Medulla oblongata (tissue), 1 donor: ENCODE data around the gene NKAIN2.

Experiments used
- DNase-seq: peaks from one replicate; pipeline ENCODE4 v3.0.0-alpha.2; 2015; ENCODE audit errors: extremely low spot score

The NKAIN2 gene

DNA sequence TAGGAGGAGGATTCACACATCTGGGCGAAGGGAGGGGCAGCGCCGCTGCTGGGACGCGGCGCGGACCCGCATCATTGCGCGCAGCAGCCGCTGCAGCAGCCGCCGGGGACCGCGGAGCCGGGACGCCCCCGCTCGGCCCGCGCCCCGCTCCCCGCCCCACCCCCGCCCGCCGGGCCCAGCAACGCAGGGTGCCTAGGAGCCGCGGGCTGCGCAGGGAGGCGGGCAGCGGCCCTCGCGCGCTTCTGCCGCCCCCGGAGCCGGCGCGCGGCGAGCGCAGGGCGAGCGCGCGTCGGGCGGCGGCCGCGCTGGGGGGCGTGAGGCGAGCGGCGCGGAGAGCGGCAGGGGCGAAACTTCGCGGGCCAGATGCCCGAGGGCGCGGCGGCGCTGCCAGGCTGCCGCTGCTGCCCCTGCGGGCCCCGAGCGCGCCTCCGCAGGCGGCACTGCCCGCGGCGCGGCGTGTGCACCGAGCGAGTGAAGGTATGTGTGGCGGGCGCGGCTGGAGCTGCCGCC lies at the start of gene NKAIN2:
Gene NKAIN2, plus strand, starts transcription at position 362 of the 510 bp plus-strand sequence.
- no peak for DNase-seq

DNA sequence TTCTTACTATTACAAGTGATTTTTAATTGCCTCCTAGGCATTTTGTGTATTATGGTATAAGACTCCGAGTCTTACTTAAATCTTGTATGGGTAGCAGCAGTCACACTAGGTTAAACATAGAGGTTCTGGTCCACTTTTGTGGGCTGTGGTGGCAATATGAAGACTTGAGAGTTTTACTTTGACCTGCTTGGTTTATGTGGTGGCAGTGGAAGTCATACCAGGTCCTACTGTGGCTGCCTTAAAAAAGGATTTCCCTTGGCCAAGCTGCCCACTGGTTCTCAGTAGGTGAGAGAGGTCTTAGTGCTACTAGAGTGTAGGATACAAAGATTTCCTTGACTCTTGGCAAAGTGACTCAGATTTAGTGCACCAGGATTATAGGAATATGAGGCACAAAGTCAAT lies 44.2 kb upstream of the NKAIN2 start:
- no peak for DNase-seq

DNA sequence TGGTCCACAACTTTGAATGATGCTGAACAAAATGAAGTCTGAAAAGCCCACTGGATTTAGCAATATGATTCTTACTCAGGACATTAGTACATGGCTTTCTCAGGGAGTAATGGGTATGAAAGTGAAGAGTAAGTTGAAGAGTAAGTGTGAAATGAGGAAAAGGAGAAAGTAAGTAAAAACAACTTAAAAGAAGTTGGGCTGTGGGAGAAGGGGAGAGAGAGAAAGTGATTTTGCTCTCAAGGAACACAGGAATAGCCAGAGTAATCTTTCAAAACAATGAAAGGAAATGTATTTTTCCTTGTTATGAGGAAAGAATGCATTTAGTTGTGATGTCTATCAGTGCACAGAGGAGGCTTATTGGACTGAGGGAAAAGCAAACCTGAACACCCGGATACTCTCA lies 39.8 kb upstream of the NKAIN2 start:
- DNase-seq, result no peak

DNA sequence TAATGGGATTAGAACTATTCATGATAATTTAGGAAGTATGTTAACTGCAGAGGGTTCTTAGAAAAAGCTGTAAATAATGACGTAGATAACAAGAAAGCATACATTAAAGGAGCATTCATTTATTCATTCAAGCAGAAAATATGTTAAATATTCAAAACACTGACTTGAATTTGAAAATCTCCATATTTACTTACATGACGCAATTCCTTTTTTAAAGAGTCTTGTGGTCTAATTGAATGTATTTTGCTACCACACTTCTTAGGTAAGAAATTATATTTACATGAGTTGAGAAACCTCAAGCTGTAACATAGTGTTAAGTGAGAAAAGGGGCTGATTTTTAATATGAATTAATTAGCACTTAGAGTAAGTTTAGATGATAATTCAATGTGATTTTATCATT lies 38.9 kb upstream of the NKAIN2 start:
- no peak for DNase-seq

DNA sequence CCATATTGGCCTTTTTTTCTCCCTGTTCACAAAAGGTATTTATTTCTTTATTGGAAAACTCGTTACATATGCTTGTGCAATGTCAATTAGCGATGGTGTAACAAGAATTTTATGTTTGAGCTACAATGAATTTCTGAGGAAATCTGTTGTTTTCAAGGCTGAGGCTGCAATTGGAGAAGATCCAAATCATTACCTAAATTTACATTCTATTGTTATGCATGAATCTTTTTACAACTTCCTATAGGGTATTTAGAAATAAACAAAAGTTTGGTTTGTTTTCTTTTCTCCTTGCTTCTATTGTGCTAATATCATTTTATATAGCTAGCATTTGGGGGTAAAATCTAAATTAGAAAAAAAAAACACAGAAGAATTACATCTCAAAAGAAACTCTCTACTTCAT lies 34.7 kb upstream of the NKAIN2 start:
- no peak for DNase-seq

DNA sequence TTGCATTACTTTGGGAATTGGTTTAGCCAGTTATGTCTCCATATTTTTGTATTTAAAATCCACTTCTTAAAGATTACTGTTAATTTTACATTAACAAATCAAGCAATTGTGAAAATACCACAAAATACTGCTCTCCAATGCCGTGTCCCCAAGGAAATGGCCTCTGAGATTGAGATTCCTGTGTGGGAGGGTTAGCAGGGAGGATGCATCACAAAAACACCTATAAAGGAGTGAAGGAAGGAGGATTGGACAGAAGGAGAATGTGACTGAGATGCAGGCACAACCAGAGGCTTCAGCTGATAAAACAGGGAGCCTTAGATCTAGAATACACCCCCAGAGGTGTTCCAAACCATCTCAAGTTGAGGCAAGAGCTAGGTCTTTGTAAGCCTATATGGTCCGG lies 34.2 kb upstream of the NKAIN2 start:
- no peak for DNase-seq

DNA sequence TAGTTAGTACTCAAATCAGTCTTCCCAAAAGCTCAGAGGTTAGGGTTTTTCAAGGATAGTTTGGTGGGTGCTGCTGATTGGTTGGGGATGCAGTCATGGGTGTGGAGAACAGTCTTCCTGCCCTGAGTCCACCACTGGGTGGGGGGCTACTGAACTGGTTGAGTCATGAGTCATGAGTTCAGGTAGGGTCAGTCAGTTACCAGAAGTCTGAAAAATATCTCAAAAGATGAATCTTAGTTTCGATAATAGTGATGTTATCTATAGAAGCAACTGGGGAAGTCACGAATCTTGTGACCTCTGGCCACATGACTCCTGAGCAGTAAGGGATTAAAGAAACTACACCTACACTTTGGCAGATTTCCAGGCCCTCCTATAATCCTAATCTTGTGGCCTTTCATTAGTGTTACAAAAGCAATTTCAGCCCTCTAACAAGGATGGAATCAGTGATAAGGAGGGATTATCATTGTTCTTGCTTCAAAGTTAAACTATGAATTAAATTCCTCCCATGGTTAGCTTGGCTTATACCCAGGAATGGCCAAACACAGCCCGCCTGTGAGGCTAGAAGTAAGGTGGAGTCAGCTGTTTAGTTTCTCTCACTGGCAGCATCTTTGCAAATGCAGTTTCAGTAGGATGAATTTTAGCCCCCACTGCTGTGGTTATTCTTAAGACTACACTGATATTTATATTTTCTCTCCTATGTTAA lies 33.3 kb upstream of the NKAIN2 start:
- no peak for DNase-seq

DNA sequence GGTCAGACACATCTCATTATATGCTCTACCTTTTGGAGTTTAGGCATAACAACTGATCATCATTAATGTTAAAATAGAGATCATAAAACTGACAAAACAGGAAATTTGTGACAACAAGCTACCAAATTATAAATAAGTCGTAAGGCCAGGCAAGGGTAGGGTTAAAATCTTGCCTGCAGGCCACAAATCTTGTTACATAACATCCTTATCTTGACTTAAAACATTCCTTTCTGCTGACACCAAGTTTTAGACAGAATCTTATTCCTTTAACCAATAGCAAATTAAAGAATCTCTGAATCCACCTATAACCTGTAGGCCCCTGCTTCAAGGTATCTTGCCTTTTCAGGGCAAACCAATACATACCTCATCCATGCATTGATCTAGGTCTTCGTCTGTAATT lies 32.5 kb upstream of the NKAIN2 start:
- DNase-seq, result no peak

DNA sequence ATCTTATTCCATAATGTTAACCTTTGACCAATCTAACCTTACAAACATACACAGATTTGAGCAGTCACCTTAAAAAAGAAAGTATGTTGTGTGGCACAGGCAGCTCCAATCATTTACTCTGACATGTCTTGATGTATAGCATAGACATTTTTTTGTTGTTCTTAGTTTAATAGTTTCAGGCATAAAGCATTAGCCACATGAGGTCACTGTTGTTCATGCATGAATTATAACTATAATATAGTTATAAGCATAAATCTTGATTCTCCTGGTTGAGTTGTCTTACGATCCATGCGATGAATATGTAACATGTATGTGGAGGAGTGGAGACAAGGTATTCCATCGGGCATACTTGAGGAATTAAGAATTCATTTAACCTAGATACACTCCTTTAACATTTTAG lies 26.1 kb upstream of the NKAIN2 start:
- peak; percentile 24 for DNase-seq

DNA sequence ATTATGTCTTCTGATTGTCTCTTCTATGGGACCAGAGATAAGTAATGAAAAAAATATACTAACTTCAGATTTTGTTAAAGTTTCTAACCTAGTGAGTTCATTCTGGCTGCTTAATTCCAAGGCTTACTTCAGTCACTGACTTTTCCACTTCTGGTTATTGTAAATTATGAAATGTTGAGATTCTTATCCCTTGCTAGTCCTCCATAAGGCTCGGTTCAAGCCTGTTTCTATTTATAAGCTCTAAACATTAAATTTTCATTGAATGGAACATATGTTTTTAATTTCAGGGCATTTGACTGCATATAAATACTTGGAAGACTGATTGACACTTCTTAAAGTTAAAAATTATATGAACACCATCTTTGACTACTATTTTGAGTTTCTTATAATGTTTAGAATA lies 23.6 kb upstream of the NKAIN2 start:
- DNase-seq, result no peak

DNA sequence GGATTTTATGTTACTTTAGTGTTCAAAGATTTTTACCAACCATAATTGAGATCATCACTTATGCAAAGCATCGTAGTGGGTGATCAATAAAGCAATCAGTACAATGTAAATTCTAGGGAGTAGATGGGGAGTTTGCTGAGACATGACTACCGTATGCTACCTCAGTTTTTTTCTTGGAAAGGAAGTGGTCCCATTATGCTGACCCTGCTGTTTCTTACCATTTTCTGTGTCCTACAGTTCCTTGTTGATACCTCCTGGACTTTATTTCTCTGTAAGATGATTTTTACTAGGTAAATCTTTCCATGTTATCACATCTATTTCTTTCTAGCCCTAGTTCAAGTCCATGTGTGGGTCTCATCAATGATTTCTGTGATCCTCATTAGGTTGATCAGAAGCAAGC lies 19.3 kb upstream of the NKAIN2 start:
- no peak for DNase-seq

DNA sequence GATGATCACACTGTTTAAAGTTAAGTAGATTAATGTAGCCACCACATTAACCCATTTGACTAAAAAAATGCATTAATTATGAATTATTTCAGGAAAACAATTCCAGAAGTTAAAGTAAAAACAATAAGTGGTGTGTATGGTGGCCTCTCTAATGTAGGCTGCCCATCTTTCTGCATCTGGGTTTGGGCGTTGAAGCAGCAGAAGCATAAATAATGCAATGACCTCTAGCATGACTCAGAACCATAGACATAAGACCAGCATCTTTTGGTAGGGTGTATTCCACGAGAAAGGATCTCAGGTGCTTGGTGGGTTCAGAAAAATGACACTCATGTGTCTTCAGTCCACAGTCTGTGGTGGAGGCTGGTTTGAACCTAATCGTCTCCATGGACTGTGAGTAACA lies 18.6 kb upstream of the NKAIN2 start:
- DNase-seq, result no peak

DNA sequence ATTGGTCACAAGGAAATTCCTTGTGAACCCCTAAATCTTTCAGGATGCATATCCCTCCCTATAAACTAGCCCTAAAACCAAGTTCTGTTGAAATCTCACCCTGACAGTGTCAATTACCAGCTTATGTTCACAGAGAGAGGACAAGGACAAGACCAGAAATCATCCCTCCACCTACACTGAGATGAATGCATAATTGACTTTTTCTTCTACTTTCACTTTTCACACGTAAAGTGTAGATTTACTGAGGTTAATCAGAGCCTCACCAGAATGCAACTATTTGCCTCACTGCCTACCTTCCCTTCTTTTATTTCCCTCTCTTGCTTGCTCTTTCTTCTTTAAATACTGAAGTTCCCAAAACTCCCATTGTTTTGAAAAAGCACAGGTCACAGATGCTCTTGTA lies 15.3 kb upstream of the NKAIN2 start:
- no peak for DNase-seq

DNA sequence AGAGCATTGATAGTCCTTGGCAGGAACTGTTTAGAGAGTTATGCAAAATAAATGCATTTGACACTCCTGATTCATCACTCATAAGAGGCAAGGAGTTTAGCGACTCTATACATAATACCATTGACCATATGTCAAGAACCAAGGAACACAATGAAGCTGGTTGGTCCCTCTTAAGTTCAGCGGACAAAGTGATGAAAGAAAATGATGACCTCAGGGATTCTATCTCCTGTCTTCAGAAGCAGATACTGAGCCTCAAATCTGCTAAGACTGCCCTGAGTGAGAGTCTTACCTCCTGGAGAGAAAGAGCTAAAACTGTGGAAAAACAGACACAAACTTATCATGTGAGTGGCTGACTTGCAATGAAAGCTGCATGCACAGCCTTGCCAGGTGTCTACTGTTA lies 9.5 kb upstream of the NKAIN2 start:
- DNase-seq, result no peak

DNA sequence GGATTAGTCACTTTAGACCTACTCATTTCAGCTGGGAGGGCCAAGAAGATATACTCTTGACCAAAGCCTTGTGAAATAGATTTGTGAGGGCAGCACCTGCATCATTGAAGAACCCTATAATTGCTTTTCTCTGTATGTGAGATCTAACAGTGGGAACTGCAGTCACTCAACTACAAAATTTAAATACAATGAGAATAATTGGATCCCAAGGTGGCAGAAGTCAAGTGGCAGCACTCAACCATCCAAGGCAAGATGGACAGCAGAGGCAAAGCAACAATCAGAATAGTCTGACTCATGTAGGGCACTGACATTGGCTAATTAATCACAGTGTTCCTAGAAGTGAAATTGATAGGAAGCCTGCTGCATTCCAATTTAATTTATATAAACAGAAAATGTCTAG lies 8.9 kb upstream of the NKAIN2 start:
- no peak for DNase-seq

DNA sequence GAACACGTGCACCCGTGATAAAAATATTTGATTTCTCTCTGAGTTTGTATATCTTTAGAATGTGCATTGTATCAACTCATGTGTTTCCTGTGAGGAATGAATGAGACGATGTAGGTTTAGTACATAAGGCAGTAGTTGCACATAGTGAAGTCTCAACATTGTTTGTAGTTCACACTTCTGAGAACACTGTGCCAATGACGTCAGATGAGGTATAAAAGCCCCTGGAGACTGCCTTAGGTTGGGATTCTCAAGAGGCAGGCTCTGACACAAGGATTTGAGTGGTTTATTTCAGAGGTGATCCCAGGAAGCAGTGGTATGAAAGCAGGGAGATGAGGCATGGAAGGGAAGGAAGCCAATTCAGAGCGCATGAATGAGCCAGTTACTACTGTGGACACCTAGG lies 2.6 kb upstream of the NKAIN2 start:
- no peak for DNase-seq

DNA sequence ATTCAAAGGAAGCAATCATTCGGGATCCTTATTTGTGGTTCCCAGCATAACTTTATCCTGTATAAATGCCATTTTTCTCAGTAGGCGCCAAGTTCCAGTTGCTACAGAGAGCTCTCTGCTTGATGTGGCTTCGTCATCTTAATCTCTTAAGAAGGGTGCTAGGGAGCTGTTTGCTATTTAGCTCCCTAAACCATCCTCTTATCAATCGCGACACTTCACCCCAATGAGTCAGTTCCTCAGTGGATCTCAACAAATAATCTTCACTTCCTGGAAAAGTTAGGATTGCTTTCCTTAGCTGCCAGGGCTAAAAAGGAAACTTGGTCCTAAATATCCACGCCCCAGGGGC lies 1.3 kb upstream of the NKAIN2 start:
- DNase-seq, result no peak

DNA sequence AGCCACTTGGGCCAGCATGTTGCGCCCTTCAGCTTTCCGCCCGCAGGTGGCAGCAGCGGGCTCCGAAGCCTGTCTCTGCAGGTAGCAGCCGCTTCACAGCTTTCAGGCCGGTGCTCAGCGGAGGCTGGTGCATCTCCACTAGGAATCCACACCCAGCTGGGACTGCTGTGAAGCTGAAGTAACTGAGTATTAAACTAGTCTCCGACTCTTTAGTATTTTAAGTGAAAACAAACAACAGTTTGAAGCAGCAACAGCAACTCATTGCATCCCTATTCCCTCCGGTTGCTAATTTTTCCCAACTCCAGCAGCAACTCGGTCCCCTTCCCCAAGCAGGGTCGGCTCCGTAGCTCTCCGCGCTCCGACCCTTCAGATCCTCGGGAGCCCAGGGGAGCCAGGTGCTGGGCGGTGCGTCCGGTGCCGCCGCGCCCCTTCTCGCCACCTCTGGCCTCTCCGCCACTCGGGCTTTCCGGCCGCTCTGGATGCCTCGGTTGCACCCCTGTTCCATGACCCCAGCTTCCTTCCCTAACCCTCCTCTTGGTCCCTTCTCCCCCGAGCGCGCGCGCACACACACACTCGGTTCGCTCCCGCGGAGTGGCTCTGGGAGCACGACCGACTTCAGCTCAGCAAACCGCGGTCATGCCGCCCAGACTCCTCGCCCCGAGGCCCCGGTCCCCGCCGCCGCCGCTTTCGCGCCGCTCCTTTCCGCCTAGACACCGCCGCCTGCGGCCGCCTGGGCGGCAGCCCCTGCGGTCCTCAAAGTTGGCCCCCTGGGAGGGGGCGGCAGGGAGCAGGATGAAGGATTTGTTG lies 765 bp upstream of the NKAIN2 start:
- peak; percentile 89 for DNase-seq

DNA sequence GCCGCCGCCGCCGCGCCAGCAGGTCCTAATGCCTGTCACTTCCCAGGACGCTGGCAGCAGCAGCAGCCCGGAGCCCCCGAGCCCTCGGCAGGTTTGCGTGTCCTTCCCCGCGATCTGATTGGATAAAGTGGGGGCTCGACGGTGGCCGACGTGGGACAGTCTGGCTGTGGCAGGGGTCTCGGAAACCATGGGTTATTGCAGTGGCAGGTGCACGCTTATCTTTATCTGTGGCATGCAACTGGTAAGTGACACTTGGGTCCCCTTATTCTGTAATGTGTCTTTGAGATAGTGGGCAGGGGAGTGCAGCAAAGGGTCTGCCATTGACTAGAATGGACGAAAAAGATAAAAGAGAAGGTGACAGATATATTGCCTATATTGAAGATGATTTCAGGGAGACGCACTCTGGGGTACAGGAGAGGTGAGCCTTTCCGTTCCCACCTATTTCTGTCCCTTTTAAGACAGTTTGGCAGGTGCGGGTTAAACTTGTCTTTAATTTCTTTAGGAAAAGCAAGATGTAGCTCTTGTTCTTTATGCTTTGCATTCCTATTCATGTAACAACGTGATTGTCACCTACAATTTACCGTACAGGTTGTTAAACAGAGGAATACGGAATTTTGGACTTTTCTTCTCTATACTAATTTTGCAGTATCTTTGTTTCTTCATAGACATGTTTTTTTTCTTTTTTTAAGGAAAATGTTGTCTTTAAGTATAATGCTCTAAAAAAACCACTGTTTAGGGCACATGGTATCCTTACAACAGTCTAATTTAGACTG lies 535 bp downstream of the NKAIN2 start:
- peak; percentile 35 for DNase-seq

DNA sequence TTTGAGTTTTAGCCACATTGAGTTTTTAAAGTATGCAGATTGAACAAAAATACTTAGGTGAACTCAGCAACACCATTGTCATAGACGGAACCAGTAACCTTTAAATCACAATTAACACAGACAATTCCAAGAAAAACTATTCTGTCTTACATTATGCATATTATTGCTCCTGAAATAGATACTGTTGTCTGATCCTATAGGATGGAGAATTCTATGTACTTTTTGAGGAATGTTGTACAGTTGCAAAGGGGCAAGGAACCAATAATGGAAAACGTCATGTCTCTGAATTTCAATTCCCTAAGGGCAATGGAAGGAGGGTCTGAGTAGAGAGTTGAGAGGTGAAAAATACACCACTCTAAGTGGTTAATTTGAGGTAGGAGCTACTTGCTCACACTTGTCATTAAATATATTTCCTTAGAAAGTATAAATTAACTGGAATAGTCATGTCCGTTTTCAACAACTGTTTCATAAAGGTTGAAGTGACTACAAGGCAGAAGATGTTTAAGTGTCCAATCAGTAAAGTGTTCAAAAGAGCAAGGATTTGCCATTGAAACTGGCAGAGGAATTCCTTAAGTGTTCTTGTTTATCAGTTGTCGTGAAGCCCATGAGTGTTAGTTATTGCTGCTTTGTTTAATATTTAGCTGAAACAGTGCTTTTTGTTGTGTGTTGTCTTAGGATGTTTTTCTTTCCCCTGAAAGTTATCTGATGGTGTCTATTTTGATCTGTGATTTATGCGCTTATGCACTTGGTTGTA lies 1.3 kb downstream of the NKAIN2 start:
- DNase-seq, result peak; percentile 53

DNA sequence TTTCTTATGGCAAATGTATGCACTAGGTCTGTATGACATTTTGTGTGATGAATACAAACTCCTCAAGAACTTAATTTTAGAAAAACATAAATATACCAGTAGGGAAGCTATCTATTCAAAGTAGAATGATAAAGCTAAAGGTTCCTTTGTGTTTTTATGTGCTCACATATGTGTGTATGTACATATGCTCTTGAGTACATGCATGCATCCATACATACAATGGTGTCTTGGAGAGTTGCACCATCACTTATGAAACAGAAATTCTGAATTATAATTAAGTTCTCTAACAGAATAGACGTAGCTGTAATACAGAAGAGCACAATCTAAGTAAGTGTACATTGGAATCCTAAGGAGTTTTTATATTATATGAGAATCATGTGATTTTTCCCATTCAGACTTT lies 2.3 kb downstream of the NKAIN2 start:
- DNase-seq, result no peak

DNA sequence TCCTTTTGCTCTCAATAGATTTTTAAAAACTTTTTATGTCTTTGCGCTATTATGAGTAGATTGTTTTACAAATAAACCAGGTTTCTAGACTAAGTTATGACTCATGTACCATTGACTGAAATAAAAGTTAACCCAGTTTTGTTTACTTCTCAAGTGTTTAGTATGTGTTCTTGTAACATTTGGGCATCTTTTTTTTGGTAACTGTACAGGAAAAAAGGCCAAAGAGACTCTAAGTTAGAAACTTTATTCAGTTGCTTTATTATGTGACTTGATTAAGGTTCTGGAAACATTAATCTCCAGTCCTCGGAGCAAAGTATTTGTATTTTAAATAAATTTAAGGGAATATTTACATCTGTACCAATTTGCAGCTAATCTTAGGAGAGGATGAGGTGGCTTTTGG lies 2.9 kb downstream of the NKAIN2 start:
- DNase-seq, result no peak
